HG03175 (cell line): ENCODE data around the gene TK2.
"Not testable (repeated sequence)": the region's sequence is repeated elsewhere in the genome, so short reads cannot be mapped to it uniquely, and the experiment has no call there.

Source experiments
- ATAC-seq: cut with Tn5 transposase; IDR thresholded peaks from one replicate; pipeline ENCODE4 v1.9.1; 2021; ENCODE audit warnings: mild to moderate bottlenecking, moderate library complexity; ENCODE audit not compliant: unreplicated experiment

TK2 gene

DNA sequence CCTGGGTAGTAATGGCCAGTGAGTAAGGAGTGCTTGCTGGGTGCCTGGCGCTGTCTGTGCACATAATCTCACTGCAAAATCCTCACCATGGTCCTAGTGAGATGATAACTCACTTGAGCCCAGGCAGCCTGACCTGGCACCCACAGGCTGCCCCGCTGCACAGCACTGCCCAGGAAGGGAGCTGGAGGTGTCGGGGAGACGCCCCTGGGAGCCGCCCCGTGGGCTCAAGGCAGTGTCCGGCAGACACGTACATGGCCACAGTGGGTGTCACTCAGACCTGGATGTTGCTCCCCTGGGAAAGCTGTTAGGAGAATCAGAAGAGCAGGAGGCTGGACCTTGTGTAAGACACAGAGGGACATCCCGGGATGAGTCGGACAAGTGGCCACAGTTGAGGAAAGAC, 78.7 kb downstream of the TK2 start:
- ATAC-seq: no peak

DNA sequence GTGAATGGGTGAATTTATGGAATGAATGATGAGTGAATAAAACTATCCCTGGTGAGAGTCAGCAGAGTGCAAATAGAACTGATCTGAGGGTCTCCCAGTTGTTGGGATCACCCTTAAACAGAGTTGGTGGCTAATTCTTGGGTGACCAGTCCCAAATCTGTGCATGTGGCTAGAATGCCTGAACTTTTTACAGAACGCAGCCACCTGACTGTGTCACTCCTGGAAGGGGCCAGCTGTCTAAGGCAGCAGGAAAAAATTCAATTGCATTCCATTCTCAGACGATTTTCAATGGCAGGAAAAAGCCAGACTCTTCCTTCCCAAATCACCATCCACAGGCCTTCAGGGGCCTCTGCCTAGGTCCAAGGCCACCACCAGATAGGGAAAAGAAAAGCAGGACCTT, 79.4 kb downstream of the TK2 start:
- ATAC-seq: no peak

DNA sequence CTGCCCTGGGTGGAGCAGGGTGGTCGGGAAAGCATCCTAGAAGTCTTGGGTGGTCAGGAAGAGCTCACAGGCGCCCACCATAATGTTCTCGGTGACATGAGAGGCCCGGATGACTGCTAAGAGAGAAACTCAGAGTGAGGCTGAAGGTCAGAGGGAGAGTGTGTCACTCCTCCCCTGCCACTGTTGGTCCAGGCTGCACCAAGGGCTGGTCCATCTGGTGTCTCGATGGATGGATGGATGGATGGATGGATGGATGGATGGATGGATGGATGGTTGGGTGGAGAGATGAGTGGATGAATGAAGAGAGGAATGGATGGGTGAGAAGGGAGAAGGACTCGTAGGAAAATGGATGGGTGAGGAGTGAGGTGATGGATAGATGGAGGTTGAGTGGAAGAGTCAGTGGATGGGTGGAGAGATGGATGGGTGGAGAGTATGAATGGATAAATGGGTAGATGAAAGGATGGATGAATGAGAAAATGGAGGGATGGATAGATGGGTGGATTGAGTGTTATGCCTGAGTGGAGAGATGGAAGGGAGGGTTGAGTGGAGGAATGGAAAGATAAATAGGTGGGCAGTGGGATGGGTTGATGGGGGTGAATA, 79.9 kb downstream of the TK2 start:
- no peak for ATAC-seq

DNA sequence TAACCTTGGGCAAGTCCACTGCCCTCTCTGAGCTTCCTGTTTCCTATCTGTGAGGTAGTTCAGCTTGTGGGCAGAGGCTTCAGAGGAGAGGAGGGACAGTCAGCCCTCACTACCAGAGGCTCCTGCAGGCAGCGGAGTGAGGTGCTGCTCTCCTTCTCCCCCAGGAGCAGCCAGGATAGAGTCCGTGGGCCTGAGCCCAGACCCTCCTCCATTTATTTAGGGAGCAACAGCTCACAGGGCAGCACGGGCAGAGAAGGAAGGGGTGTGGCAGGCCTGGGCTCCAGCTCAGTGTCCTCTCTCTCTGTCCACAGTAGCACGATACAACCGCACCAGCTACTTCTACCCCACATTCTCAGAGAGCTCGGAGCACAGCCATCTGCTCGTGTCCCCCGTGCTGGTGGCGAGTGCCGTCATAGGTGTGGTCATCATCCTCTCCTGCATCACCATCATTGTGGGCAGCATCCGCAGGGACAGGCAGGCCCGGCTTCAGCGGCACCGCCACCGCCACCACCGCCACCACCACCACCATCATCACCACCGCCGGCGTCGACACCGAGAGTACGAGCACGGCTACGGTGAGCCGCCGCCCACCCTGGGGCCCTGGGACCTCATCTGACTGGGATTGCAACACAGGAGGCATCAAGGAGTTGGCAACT, 80.5 kb downstream of the TK2 start:
- no peak for ATAC-seq

DNA sequence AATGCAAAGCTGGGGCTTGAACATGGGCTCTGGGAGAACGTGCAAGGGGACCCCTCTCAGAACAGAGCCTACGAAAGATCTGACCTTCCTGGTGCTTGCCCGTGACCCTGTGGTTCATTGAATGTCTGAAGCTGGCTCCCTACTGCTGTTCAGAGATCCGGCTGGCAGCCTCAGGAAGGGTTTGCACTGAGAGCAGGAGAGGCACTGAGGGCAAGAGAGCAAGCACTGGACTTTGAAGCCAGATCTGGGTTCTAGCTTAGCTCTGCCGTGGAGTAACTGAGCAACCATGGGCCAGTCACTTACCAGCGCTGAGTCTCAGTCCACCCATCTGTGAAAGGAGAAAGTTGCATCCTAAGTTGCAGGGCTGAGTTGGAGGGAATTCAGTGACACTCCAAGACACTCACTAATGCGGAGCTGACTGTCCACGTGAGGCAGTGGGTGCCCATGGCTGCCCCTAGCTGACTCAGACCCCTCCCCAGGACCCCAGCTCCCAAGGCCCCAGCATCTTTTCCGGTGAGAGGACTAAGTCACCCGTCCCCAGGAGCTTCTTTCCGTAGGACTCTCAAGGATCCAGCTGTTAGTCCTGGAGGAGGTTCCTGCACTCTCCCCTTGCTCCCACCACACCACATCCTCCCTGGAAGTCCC, 81.5 kb downstream of the TK2 start:
- ATAC-seq: no peak

DNA sequence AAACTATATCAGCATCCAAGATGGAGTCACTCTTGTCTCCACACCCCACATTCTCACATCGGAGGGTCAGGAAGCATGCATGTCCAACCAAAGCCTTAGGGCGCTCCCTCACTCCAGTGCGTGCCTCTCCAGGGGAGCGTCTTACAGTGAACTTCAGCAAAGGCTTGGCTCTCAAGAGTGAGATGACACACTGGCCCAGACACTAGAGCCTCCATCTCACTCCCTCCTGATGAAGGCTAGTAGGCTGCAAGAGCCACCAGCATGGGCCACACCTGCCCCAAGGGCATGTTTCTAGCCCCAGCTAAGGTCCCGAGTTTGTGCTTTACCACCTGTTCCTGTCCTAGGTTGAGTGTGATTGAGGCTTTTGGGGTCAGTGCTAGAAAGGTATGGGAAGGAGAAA, 82.3 kb downstream of the TK2 start:
- ATAC-seq: no peak

DNA sequence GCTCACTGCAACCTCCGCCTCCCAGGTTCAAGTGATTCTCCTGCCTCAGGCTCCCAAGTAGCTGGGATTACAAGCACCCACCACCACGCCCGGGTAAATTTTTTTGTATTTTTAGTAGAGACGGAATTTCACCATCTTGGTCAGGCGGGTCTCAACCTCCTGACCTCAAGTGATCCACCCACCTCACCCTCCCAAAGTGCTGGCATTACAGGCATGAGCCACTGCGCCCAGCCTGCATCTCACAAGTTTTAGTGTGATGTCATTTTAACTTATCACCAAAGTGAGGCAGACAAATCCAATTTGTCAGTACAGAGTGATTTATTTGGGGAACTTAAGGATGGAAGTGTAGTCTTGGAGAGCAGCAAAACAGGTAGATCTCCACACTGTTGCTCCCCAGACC, 83.3 kb downstream of the TK2 start:
- ATAC-seq: not testable (repeated sequence)

DNA sequence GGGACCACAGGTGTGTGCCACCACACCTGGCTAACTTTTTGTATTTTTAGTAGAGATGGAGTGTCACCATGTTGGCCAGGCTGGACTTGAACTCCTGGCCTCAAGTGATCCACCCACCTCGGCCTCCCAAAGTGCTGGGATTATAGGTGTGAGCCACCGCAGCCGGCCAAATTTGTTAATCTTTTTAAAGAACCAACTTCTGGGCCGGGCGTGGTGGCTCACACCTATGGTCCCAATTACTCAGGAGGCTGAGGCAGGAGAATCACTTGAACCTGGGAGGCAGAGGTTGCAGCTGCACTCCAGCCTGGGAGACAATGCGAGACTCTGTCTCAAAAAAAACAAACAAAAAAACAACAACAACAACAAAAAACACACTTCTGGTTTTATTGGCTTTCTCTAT, 84.0 kb downstream of the TK2 start:
- not testable (repeated sequence) for ATAC-seq

DNA sequence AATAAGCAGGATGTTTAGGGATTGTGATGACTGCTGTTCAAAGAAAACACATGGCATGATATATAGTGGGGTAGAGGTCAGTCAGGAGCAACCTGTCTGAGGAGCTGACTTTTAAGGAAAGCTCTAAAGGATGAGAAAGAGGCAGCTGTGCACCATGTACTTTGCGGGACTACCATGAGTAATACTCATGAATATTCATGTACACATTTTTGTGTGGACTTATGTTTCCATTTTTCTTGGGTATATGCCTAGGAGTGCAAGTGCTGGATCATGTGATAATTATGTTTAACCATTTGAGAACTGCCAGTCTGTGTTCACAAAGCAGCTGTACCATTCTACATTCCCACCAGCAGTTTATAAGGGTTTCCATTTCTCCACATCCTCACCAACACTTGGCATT, 87.0 kb downstream of the TK2 start:
- no peak for ATAC-seq

DNA sequence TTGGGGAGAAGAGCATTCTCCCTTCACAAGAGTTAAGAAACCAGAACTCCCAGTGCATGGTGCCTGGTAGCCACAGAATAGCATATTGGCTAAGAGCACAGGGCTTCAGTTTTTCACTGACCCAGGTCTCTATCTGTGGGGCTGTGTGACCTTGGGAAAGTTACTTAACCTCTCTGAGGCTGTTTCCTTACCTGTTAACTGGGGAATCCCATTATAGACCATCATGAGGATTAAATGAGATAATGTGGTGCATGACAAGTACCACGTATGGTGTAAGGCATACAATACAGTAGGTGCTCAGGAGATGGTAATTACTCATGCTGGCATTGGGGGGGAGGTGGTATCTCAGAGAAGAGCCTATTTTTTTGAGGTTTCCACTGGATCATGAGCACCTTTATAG, 89.2 kb downstream of the TK2 start:
- ATAC-seq: no peak

DNA sequence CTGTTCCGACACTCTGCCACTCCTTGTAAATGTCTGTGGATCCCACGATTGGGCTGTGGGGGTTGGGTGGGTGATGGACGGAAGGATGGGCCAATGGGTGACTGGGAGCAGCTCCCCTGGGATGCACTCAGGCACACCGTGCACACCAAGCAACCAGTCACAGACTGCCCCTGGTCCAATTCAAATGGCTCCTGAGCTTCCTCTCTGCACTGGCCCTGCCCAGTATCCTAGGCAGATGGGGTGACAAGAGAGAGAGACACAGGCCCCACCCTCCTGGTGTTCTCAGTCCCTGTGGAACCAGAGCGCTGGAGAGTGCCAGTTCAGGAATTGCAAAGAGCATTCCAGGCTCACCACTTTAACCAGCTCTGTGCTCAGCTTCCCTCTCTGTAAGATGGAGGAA, 90.0 kb downstream of the TK2 start:
- ATAC-seq: no peak

DNA sequence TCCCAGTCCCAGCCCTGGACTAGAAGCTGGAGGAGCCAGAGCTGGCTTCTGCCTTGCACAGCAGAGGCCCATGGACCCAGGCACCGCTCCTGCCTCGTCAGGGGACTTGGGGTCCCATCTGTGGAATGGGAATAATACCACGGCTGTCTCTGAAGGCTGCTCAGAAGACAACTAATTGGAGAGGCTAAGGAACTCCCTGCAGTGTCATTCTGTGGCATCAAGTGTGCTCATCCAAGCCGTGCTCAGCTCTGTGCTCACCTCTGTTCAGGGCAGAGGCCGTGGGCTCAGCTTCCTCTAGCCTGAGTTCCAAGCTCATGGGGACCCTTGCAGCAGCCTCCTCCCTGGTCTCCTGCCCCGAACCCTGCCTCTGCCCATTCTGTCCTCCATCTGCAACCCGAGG, 91.1 kb downstream of the TK2 start:
- ATAC-seq: no peak

DNA sequence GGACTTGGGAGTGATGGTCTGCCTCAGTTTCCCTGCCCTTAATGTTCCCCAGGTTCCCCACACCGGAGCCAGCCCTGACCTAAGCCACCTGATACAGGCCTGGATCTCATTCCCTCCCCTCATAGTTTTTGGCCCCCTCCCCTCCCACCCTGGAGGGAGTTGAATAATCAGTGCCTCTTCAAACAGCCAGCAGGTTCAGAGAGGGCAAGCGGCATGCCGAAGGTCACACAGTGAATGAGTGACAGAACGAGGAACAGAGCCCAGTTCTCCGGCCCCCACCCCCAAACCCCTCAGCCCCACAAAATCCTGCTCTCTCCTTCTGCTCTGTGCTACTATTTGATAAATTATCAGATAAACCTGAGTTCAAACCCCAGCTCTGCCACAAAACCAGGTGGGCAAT, 91.6 kb downstream of the TK2 start:
- ATAC-seq: no peak
